Transverse colon (tissue), 4 donors: ENCODE measurements around the gene SF3B1. TPM values are rescaled to one million over a fixed set of nuclear protein-coding genes. Genes with fewer than 3 reads are reported as not detected.

Source experiments
- DNase-seq: peaks from one replicate; pipeline ENCODE4 v3.0.0-alpha.2; 2019
- H3K27ac ChIP-seq, 4 donors: fragments of 200-600 bp; sonication (generic); 2 replicates each; pipeline ENCODE4 v1.5.1; 2016 to 2018; ENCODE audit warnings: inconsistent platforms in 4 of 4
- H3K27me3 ChIP-seq: fragments of 200-600 bp; sonication (generic); 2 replicates; pipeline ENCODE4 v1.5.1; 2017; ENCODE audit warnings: inconsistent platforms
- H3K36me3 ChIP-seq, 4 donors: fragments of 200-600 bp; sonication (generic); 2 replicates each; pipeline ENCODE4 v1.5.1; 2017 to 2019; ENCODE audit warnings: inconsistent platforms in 4 of 4
- H3K4me1 ChIP-seq, 4 donors: fragments of 200-600 bp; sonication (generic); 2 replicates each; pipeline ENCODE4 v1.5.1; 2017 to 2020; ENCODE audit warnings: inconsistent platforms in 4 of 4
- H3K4me3 ChIP-seq, 4 donors: fragments of 200-600 bp; sonication (generic); 1 replicate in 1 of 4; 2 replicates in 3 of 4; pipeline versions ENCODE4 v1.5.1 to v1.6.1; 2017 to 2019; ENCODE audit warnings: inconsistent platforms in 4 of 4
- H3K9me3 ChIP-seq, 2 donors: fragments of 200-600 bp; sonication (generic); 2 replicates each; pipeline ENCODE4 v1.5.1; 2017 to 2019; ENCODE audit warnings: inconsistent platforms in 2 of 2
- CTCF ChIP-seq, 5 experiments: fragments of 200-600 bp in 3 of 5; fragments of 450-650 bp in 2 of 5; sonication (generic) in 3 of 5; IDR thresholded peaks; 1 replicate in 2 of 5; 2 replicates in 3 of 5; pipeline ENCODE4 v1.5.1; 2016 to 2017; ENCODE audit warnings: antibody characterized with exemption in 5 of 5, inconsistent platforms in 3 of 5, mild to moderate bottlenecking in 2 of 5, moderate library complexity in 1 of 5
- EP300 ChIP-seq: sonication (generic); formaldehyde crosslinking; IDR thresholded peaks from one replicate; pipeline ENCODE4 v1.6.1; 2017; ENCODE audit warnings: antibody characterized with exemption, low read depth
- POLR2A ChIP-seq: fragments of 450-650 bp; IDR thresholded peaks from one replicate; pipeline ENCODE4 v1.6.1; 2016; ENCODE audit warnings: antibody characterized with exemption, mild to moderate bottlenecking, moderate library complexity
- POLR2AphosphoS5 ChIP-seq, 3 donors: sonication (generic); formaldehyde crosslinking; IDR thresholded peaks; one replicate each; pipeline ENCODE4 v1.6.1; 2016; ENCODE audit warnings: antibody characterized with exemption in 3 of 3
- WGBS, 2 donors: methylation state at CpG; one replicate each; pipeline ENCODE4 v1.1.5; 2018; ENCODE audit warnings: low coverage in 1 of 2; 5-methylcytosine and 5-hydroxymethylcytosine counted together
- in situ Hi-C, 4 donors: fragments of 200-750 bp; cut with MboI; loops; one replicate each; pipeline versions ENCODE4 v1.15.0 to v1.15.1; 2017; ENCODE audit warnings: low sequenced_read_pairs in 3 of 4, low pct_ligation_motif_present in 1 of 4, low pct_unique_long_range_greater_than_20kb in 1 of 4
- intact Hi-C: fragments of 100-400 bp; cut with DNase I; formaldehyde crosslinking; loops from one replicate; pipeline ENCODE4 v1.15.1; 2023; ENCODE audit warnings: low total_unique reads
- total RNA-seq, 4 donors: library from RNA; depleted of rRNA; stranded (reverse); fragments of >200 nt; gene quantifications; one replicate each; pipeline ENCODE4 v1.1.0, GENCODE V29; 2016

Gene SF3B1
- total RNA-seq, 4 donors from 2014 or later: 282 to 531 (median 394) TPM

- no peak overlapping the region for H3K27ac ChIP-seq
- H3K4me1 ChIP-seq: no peaks in the 10 kb centered on the region
- no peak overlapping the region for H3K4me3 ChIP-seq
- 95 to 100% methylated on average over 1 of the region's 1 CpG for WGBS, 2 donors
- intact Hi-C loops: no loop called here
- H3K36me3 ChIP-seq: peaks cover 0 to 40% (median 15%) of the 10 kb centered on the region in 4 donors
- no peaks in the 10 kb centered on the region for H3K9me3 ChIP-seq
- TF ChIP-seq POLR2A (no peak), POLR2AphosphoS5 (IDR thresholded peaks at IDR 0.05) (no peak), EP300 (no peak), CTCF (IDR thresholded peaks at IDR 0.05) (no peak)
- DNase-seq: no peak
- no peaks in the 10 kb centered on the region for H3K27me3 ChIP-seq
- in situ Hi-C loops: loop anchor here in 2 of 4 donors (25.0 kb wide), 2 partner anchors 379 to 604 kb away; partner anchors contain the start of gene GTF3C3 (in 1 of the 2)
Measured at GRCh38 chr2:197391220-197391717, 43.6 kb downstream of the SF3B1 start.

- TF ChIP-seq POLR2AphosphoS5 (IDR thresholded peaks at IDR 0.05) (no peak), POLR2A (no peak), EP300 (no peak), CTCF (IDR thresholded peaks at IDR 0.05) (no peak)
- Histone ChIP-seq H3K27me3 (no peaks in the 10 kb centered on the region), H3K27ac (no peak overlapping the region), H3K4me3 (no peak overlapping the region), H3K9me3 (no peaks in the 10 kb centered on the region), H3K36me3 (peaks cover 0 to 17% (median 4%) of the 10 kb centered on the region in 4 donors), H3K4me1 (no peaks in the 10 kb centered on the region)
- in situ Hi-C loops (loop anchor here in 3 of 4 donors (10.0 to 25.0 kb wide), 4 partner anchors 274 to 602 kb away; partner anchors contain the start of gene GTF3C3 (in 1 of the 3)), intact Hi-C loops (no loop called here)
- no peak for DNase-seq
- 93 to 96% methylated on average over 2 to 5 of the region's 5 CpGs for WGBS, 2 donors
Measured at GRCh38 chr2:197388866-197389587, 45.8 kb downstream of the SF3B1 start.

GRCh38 chr2:197387179-197387578, 47.6 kb downstream of the SF3B1 start:
- Histone ChIP-seq H3K27ac (no peak overlapping the region), H3K9me3 (no peaks in the 10 kb centered on the region), H3K4me3 (no peak overlapping the region), H3K4me1 (no peaks in the 10 kb centered on the region), H3K27me3 (no peaks in the 10 kb centered on the region), H3K36me3 (peaks cover 0 to 8% (median 2%) of the 10 kb centered on the region in 4 donors)
- 70 to 95% methylated on average over 2 to 8 of the region's 8 CpGs for WGBS, 2 donors
- in situ Hi-C loops (loop anchor here in 3 of 4 donors (10.0 to 25.0 kb wide), 4 partner anchors 272 to 600 kb away; partner anchors contain the start of gene GTF3C3 (in 1 of the 3)), intact Hi-C loops (no loop called here)
- no peak for TF ChIP-seq EP300
- TF ChIP-seq CTCF (IDR thresholded peaks at IDR 0.05): no peak
- TF ChIP-seq POLR2AphosphoS5 (IDR thresholded peaks at IDR 0.05): no peak
- no peak for TF ChIP-seq POLR2A
- no peak for DNase-seq

GRCh38 chr2:197386242-197386641, 48.6 kb downstream of the SF3B1 start:
- no peaks in the 10 kb centered on the region for H3K27me3 ChIP-seq
- H3K4me1 ChIP-seq: no peaks in the 10 kb centered on the region
- no peaks in the 10 kb centered on the region for H3K36me3 ChIP-seq
- no peak for DNase-seq
- TF ChIP-seq EP300 (no peak), POLR2AphosphoS5 (IDR thresholded peaks at IDR 0.05) (no peak), POLR2A (no peak), CTCF (IDR thresholded peaks at IDR 0.05) (no peak)
- WGBS, 2 donors: 94% methylated on average over 2 of the region's 2 CpGs; no CpG with 5 or more reads in 1 of the 2 donors
- H3K27ac ChIP-seq: no peak overlapping the region
- H3K4me3 ChIP-seq: no peak overlapping the region
- H3K9me3 ChIP-seq: no peaks in the 10 kb centered on the region
- intact Hi-C loops: no loop called here
- in situ Hi-C loops: loop anchor here in 3 of 4 donors (10.0 to 25.0 kb wide), 4 partner anchors 271 to 599 kb away; partner anchors contain the start of gene GTF3C3 (in 1 of the 3)
